ENCODE results near the gene SYNRG.

GRCh38 chr17:37530420-37530819, 78.8 kb downstream of the SYNRG start:
- TF ChIP-seq IRF3 (IDR thresholded peaks at IDR 0.05; ENCODE audit: low read depth, low read length), result no peak
- TF ChIP-seq CTCF (IDR thresholded peaks at IDR 0.05), result no peak
- TF ChIP-seq JUND (IDR thresholded peaks at IDR 0.05), result no peak
- TF ChIP-seq EP300 (IDR thresholded peaks at IDR 0.05; ENCODE audit: borderline replicate concordance in 1 of 2, low read depth in 1 of 2, low read length in 1 of 2), result no peak
- no peak for TF ChIP-seq USF2 (IDR thresholded peaks at IDR 0.05; ENCODE audit: borderline replicate concordance, low read depth, low read length)

All from SK-N-SH (cell line).